Lung (tissue), 12 donors: ENCODE results near the gene EPHA7. TPM values are rescaled to one million over a fixed set of nuclear protein-coding genes. Genes with fewer than 3 reads are reported as not detected.

Experiments used
- ATAC-seq: fragments of 200-7000 bp; cut with Tn5 transposase; one replicate; pipeline ENCODE4 v1.9.1; 2020; ENCODE audit warnings: moderate number of reproducible peaks; ENCODE audit not compliant: insufficient read depth, low FRiP score
- DNase-seq, 3 donors: peaks; one replicate each; pipeline ENCODE4 v3.0.0-alpha.2; 2013 to 2017
- H3K27ac ChIP-seq, 2 donors: one replicate each; pipeline ENCODE4 v1.5.1; 2013; ENCODE audit warnings: mild to moderate bottlenecking in 2 of 2, moderate library complexity in 2 of 2, control low read depth in 1 of 2, inconsistent platforms in 1 of 2, low read depth in 1 of 2, low read length in 1 of 2
- H3K27me3 ChIP-seq, 3 donors: one replicate each; pipeline ENCODE4 v1.5.1; 2013; ENCODE audit warnings: low read length in 2 of 3; ENCODE audit not compliant: control insufficient read depth in 3 of 3, insufficient read depth in 3 of 3
- H3K36me3 ChIP-seq, 4 donors: one replicate each; pipeline ENCODE4 v1.5.1; 2013; ENCODE audit warnings: low read length in 4 of 4, mild to moderate bottlenecking in 1 of 4, moderate library complexity in 1 of 4; ENCODE audit not compliant: control insufficient read depth in 4 of 4, insufficient read depth in 4 of 4
- H3K4me1 ChIP-seq, 5 donors: one replicate each; pipeline ENCODE4 v1.5.1; 2013; ENCODE audit warnings: low read length in 5 of 5, mild to moderate bottlenecking in 2 of 5, moderate library complexity in 1 of 5; ENCODE audit not compliant: control insufficient read depth in 5 of 5, insufficient read depth in 5 of 5
- H3K4me3 ChIP-seq: one replicate; pipeline ENCODE4 v1.5.1; 2013; ENCODE audit warnings: mild to moderate bottlenecking, control low read depth, moderate library complexity
- H3K9ac ChIP-seq, 2 donors: one replicate each; pipeline ENCODE4 v1.5.1; 2013; ENCODE audit warnings: low read length in 2 of 2, control low read depth in 1 of 2; ENCODE audit not compliant: insufficient read depth in 1 of 2
- H3K9me3 ChIP-seq, 4 donors: one replicate each; pipeline ENCODE4 v1.5.1; 2013; ENCODE audit warnings: low read length in 3 of 4, mild to moderate bottlenecking in 1 of 4, moderate library complexity in 1 of 4; ENCODE audit not compliant: control insufficient read depth in 4 of 4, insufficient read depth in 3 of 4
- CTCF ChIP-seq: IDR thresholded peaks from 2 replicates; pipeline ENCODE4 v1.5.1; 2012; ENCODE audit warnings: mild to moderate bottlenecking; ENCODE audit errors: control extremely low read depth, extremely low read depth
- WGBS, 2 donors: extraction: QIAGEN DNeasy Blood & Tissue Kit; methylation state at CpG; one replicate each; pipeline ENCODE4 v1.1.7; 2013; 5-methylcytosine and 5-hydroxymethylcytosine counted together
- polyA plus RNA-seq, 2 donors: library from polyadenylated mRNA; stranded (reverse); fragments of 200-250 nt; gene quantifications; one replicate each; pipeline ENCODE4 v1.2.1, GENCODE V29; 2013
- total RNA-seq, 2 donors: library from RNA; depleted of rRNA in 1 of 2; stranded (reverse); fragments of >200 nt in 1 of 2; gene quantifications; one replicate each; pipeline ENCODE4 v1.2.1, GENCODE V29; 2014 to 2021
- donor health status: control.
- donor health status: control.
- donor health status: Bipolar disorder and iron deficiency.
- donor health status: healthy.
- donor health status: DM: yes; HTN: yes; CAD: no.

Gene EPHA7
- total and polyA plus RNA-seq, 4 donors = 0.06 to 6.3 (median 0.62) TPM

- H3K9me3 ChIP-seq = no peaks in the 10 kb centered on the region
- H3K27ac ChIP-seq = no peak overlapping the region
- H3K27me3 ChIP-seq = no peaks in the 10 kb centered on the region
- H3K36me3 ChIP-seq = peaks cover 0 to 3% (median 0%) of the 10 kb centered on the region in 4 donors
- H3K4me3 ChIP-seq = no peak overlapping the region
- H3K9ac ChIP-seq = no peak overlapping the region
- no peak for ATAC-seq
- H3K4me1 ChIP-seq = no peaks in the 10 kb centered on the region
- DNase-seq = no peak
- TF ChIP-seq CTCF = no peak
- WGBS, 2 donors = 93% methylated on average over 3 of the region's 3 CpGs
Measured at GRCh38 chr6:93259332-93259731, 160.0 kb downstream of the EPHA7 start.

GRCh38 chr6:93252930-93253329 lies 166.4 kb downstream of the EPHA7 start:
- H3K9ac ChIP-seq = no peak overlapping the region
- peaks cover 0 to 7% (median 0%) of the 10 kb centered on the region in 4 donors for H3K36me3 ChIP-seq
- ATAC-seq (no peak), DNase-seq (no peak)
- H3K4me1 ChIP-seq = no peaks in the 10 kb centered on the region
- H3K27ac ChIP-seq = no peak overlapping the region
- no peak for TF ChIP-seq CTCF
- H3K4me3 ChIP-seq = no peak overlapping the region
- no peaks in the 10 kb centered on the region for H3K27me3 ChIP-seq
- H3K9me3 ChIP-seq = no peaks in the 10 kb centered on the region

- Histone ChIP-seq H3K4me1 (no peaks in the 10 kb centered on the region), H3K27ac (no peak overlapping the region), H3K4me3 (no peak overlapping the region), H3K9ac (no peak overlapping the region), H3K27me3 (no peaks in the 10 kb centered on the region), H3K36me3 (peaks cover 0 to 4% (median 0%) of the 10 kb centered on the region in 4 donors), H3K9me3 (no peaks in the 10 kb centered on the region)
- ATAC-seq (no peak), DNase-seq (no peak)
- no peak for TF ChIP-seq CTCF
- 50 to 61% methylated on average over 2 of the region's 2 CpGs for WGBS, 2 donors
Measured at GRCh38 chr6:93248631-93249030, 170.7 kb downstream of the EPHA7 start.

- Histone ChIP-seq H3K9ac (no peak overlapping the region), H3K9me3 (no peaks in the 10 kb centered on the region), H3K27me3 (no peaks in the 10 kb centered on the region), H3K4me3 (no peak overlapping the region), H3K4me1 (peaks cover 0 to 8% (median 0%) of the 10 kb centered on the region in 5 donors), H3K27ac (no peak overlapping the region), H3K36me3 (peaks cover 0 to 3% (median 0%) of the 10 kb centered on the region in 4 donors)
- ATAC-seq (no peak), DNase-seq (no peak)
- WGBS, 2 donors = 56 to 64% methylated on average over 1 of the region's 1 CpG
- TF ChIP-seq CTCF = no peak
Measured at GRCh38 chr6:93243231-93243778, 176.1 kb downstream of the EPHA7 start.
